Measurements from ENCODE around the gene DPYSL3. TPM values are rescaled to one million over a fixed set of nuclear protein-coding genes. Genes with fewer than 3 reads are reported as not detected.

DPYSL3 gene
- polyA plus RNA-seq, 1 of the 3 experiments (the other 2 are of a cell fraction) = 123 TPM

GRCh38 chr5:147393874-147394672 is 115.8 kb downstream of the DPYSL3 start:
- Histone ChIP-seq H3K9me3 (no peaks in the 10 kb centered on the region), H3K27me3 (ENCODE audit: insufficient read depth) (no peaks in the 10 kb centered on the region), H3K4me2 (no peak overlapping the region), H3K36me3 (replicated peaks in 1 of 2; ENCODE audit: control insufficient read depth in 1 of 2, insufficient read depth in 2 of 2, low read length in 1 of 2) (peaks cover 61 to 88% of the 10 kb centered on the region in 2 experiments), H3K9ac (no peak overlapping the region), H3K4me1 (ENCODE audit: control insufficient read depth in 1 of 2, insufficient read depth in 2 of 2, low read depth in 1 of 2, low read length in 1 of 2) (peaks cover 0 to 17% of the 10 kb centered on the region in 2 experiments; a peak in 1 of 4 replicates), H3K9me2 (no peaks in the 10 kb centered on the region), H3K79me2 (ENCODE audit: insufficient read depth) (no peaks in the 10 kb centered on the region), H2AFZ (ENCODE audit: low read depth) (no peak overlapping the region), H3K4me3 (ENCODE audit: low read depth in 2 of 2, low read length in 1 of 2) (no peak overlapping the region; a peak in 1 of 4 replicates), H4K20me1 (ENCODE audit: insufficient read depth) (no peaks in the 10 kb centered on the region), H3F3A (replicated peaks; ENCODE audit: insufficient read depth) (no peaks in the 10 kb centered on the region), H3K27ac (ENCODE audit: low read depth in 2 of 2, low read length in 1 of 2) (no peak overlapping the region)
- TF ChIP-seq NRF1 (IDR thresholded peaks at IDR 0.05; ENCODE audit: low read depth, low read length) (no peak), JUND (IDR thresholded peaks at IDR 0.05) (no peak), SMC3 (IDR thresholded peaks at IDR 0.05; ENCODE audit: low read depth, low read length) (0 out of 2 replicates have a peak, but pooled peaks have one; percentile 4), CTCF (IDR thresholded peaks at IDR 0.05) (peak; percentile 48), NFIC (IDR thresholded peaks at IDR 0.05; ENCODE audit: borderline replicate concordance) (no peak), IRF3 (IDR thresholded peaks at IDR 0.05; ENCODE audit: low read depth, low read length) (no peak)
- ChIA-PET CTCF (interaction anchor here (1.7 to 4.2 kb wide), 5 partner anchors 8 to 429 kb away, joined by 4 to 23 read pairs (median 20); no protein-coding TSS in a partner anchor), POLR2A (no interaction called here)
- WGBS (ENCODE audit: low lambda C conversion rate) = 94% methylated on average over 15 of the region's 15 CpGs
- DNase-seq = no peak

GRCh38 chr5:147391781-147392180 is 118.1 kb downstream of the DPYSL3 start:
- ChIA-PET CTCF (interaction anchor here (0.6 to 4.2 kb wide), 28 partner anchors 9 to 927 kb away, joined by 3 to 23 read pairs (median 4); no protein-coding TSS in a partner anchor), POLR2A (no interaction called here)
- 71% methylated on average over 5 of the region's 5 CpGs for WGBS (ENCODE audit: low lambda C conversion rate)
- DNase-seq = peak; percentile 60
- Histone ChIP-seq H3K9ac (no peak overlapping the region), H3K27me3 (ENCODE audit: insufficient read depth) (no peaks in the 10 kb centered on the region), H2AFZ (ENCODE audit: low read depth) (no peak overlapping the region), H3K4me1 (ENCODE audit: control insufficient read depth in 1 of 2, insufficient read depth in 2 of 2, low read depth in 1 of 2, low read length in 1 of 2) (peaks cover 0 to 33% of the 10 kb centered on the region in 2 experiments; a peak in 2 of 4 replicates), H3K9me3 (no peaks in the 10 kb centered on the region), H3K27ac (ENCODE audit: low read depth in 2 of 2, low read length in 1 of 2) (no peak overlapping the region; a peak in 1 of 4 replicates), H3K79me2 (ENCODE audit: insufficient read depth) (no peaks in the 10 kb centered on the region), H3F3A (replicated peaks; ENCODE audit: insufficient read depth) (no peaks in the 10 kb centered on the region), H3K9me2 (no peaks in the 10 kb centered on the region), H3K4me2 (no peak overlapping the region), H3K36me3 (replicated peaks in 1 of 2; ENCODE audit: control insufficient read depth in 1 of 2, insufficient read depth in 2 of 2, low read length in 1 of 2) (peaks cover 40 to 71% of the 10 kb centered on the region in 2 experiments), H4K20me1 (ENCODE audit: insufficient read depth) (no peaks in the 10 kb centered on the region), H3K4me3 (ENCODE audit: low read depth in 2 of 2, low read length in 1 of 2) (no peak overlapping the region; a peak in 1 of 4 replicates)
- peak; percentile 76 for TF ChIP-seq RAD21 (IDR thresholded peaks at IDR 0.05; ENCODE audit: low read length)
- peak; percentile 52 for TF ChIP-seq SMC3 (IDR thresholded peaks at IDR 0.05; ENCODE audit: low read depth, low read length)
- TF ChIP-seq ZBTB33 (IDR thresholded peaks at IDR 0.05; ENCODE audit: borderline replicate concordance, low read depth) = no peak
- TF ChIP-seq RXRA (IDR thresholded peaks at IDR 0.05; ENCODE audit: borderline replicate concordance, low read depth) = no peak
- no peak for TF ChIP-seq MAX (IDR thresholded peaks at IDR 0.05; ENCODE audit: low read depth)
- TF ChIP-seq USF2 (IDR thresholded peaks at IDR 0.05; ENCODE audit: borderline replicate concordance, low read depth, low read length) = no peak
- TF ChIP-seq TEAD4 (IDR thresholded peaks at IDR 0.05; ENCODE audit: borderline replicate concordance, insufficient read depth) = no peak
- peak; percentile 31; the same call in 1 of the 2 replicates for TF ChIP-seq JUND (IDR thresholded peaks at IDR 0.05)
- peak; percentile 59 for TF ChIP-seq CTCF (IDR thresholded peaks at IDR 0.05)
- no peak for TF ChIP-seq RFX5 (IDR thresholded peaks at IDR 0.05; ENCODE audit: low read length)
- TF ChIP-seq FOSL2 (IDR thresholded peaks at IDR 0.05; ENCODE audit: borderline replicate concordance, low read depth) = peak; percentile 67; the same call in 1 of the 2 replicates

Data from SK-N-SH (cell line).